HepG2 (cell line): ENCODE measurements around the gene CLASP1. TPM values are rescaled to one million over a fixed set of nuclear protein-coding genes. Genes with fewer than 3 reads are reported as not detected.

Experiments used
- ATAC-seq: fragments of 200-7000 bp; cut with Tn5 transposase; 3 replicates; pipeline ENCODE4 v1.9.1; 2020; ENCODE audit warnings: mild to moderate bottlenecking, moderate library complexity
- BruUV-seq: library from RNA; stranded (reverse); fragments of 400-500 nt; replicated peaks from 2 replicates; lab custom pipeline; 2021; lab: Mats Ljungman, UMichigan
- CTCF ChIA-PET: fragments of 300-600 bp; formaldehyde crosslinking; extraction: SDS; loops from one replicate; lab custom pipeline; 2021; ENCODE audit warnings: low total read pairs, inconsistent platforms, low intra/inter-chr PET ratio; lab: Yijun Ruan, JAX
- POLR2A ChIA-PET: fragments of 350-600 bp; sonication (Branson Sonifier 250); formaldehyde crosslinking; loops from one replicate; lab custom pipeline; 2020; ENCODE audit warnings: antibody characterized with exemption, inconsistent platforms; lab: Yijun Ruan, JAX
- DNase-seq: peaks from one replicate; pipeline ENCODE4 v3.0.0-alpha.2; 2015; ENCODE audit warnings: low spot score
- FAIRE-seq: peaks from 3 replicates; lab custom pipeline; 2011; peaks lifted over from hg19 to GRCh38; lab: Jason Lieb, UNC
- H2AFZ ChIP-seq: one replicate; pipeline ENCODE4 v1.6.1; 2011; ENCODE audit warnings: low read length, inconsistent platforms
- H3K27ac ChIP-seq: fragments of 300-600 bp; 3 replicates; pipeline ENCODE4 v1.8.0; 2011; ENCODE audit warnings: mixed run types, mild to moderate bottlenecking, mixed read lengths, low read length, inconsistent platforms; ENCODE audit not compliant: insufficient read depth; ENCODE audit errors: extremely low read length
- H3K27me3 ChIP-seq, 2 experiments: fragments of 200-600 bp in 1 of 2; 2 replicates in 1 of 2; 3 replicates in 1 of 2; pipeline versions ENCODE4 v1.6.0 to v1.8.0; 2011; ENCODE audit warnings: low read length in 2 of 2, mild to moderate bottlenecking in 2 of 2, moderate library complexity in 2 of 2, inconsistent platforms in 1 of 2; ENCODE audit not compliant: insufficient read depth in 2 of 2, control insufficient read depth in 1 of 2
- H3K36me3 ChIP-seq, 2 experiments: fragments of 200-600 bp in 1 of 2; replicated peaks in 1 of 2; 2 replicates in 1 of 2; 3 replicates in 1 of 2; pipeline versions ENCODE4 v1.5.1 to v1.8.0; 2011; ENCODE audit warnings: low read length in 2 of 2, inconsistent platforms in 1 of 2; ENCODE audit not compliant: insufficient read depth in 2 of 2, control insufficient read depth in 1 of 2
- H3K4me1 ChIP-seq: 2 replicates; pipeline ENCODE4 v1.5.1; 2012; ENCODE audit warnings: low read length, inconsistent platforms; ENCODE audit not compliant: insufficient read depth
- H3K4me2 ChIP-seq: 2 replicates; pipeline ENCODE4 v1.6.0; 2011; ENCODE audit warnings: low read depth, low read length, inconsistent platforms
- H3K4me3 ChIP-seq, 3 experiments: fragments of 200-600 bp in 1 of 3; sonication (generic), shearing (Covaris generic) in 1 of 3; replicated peaks in 1 of 3; 2 replicates each; pipeline ENCODE4 v1.5.1; 2011 to 2016; ENCODE audit warnings: low read length in 3 of 3, inconsistent platforms in 2 of 3, low read depth in 2 of 3, mild to moderate bottlenecking in 2 of 3, control low read depth in 1 of 3, mixed read lengths in 1 of 3; ENCODE audit not compliant: insufficient read depth in 1 of 3
- H3K79me2 ChIP-seq: one replicate; pipeline ENCODE4 v1.6.1; 2011; ENCODE audit warnings: low read length, inconsistent platforms; ENCODE audit not compliant: insufficient read depth
- H3K9ac ChIP-seq: 2 replicates; pipeline ENCODE4 v1.6.0; 2011; ENCODE audit warnings: mild to moderate bottlenecking, low read depth, low read length, inconsistent platforms; ENCODE audit not compliant: insufficient read depth
- H3K9me3 ChIP-seq: 2 replicates; pipeline ENCODE4 v1.5.1; 2012; ENCODE audit warnings: mild to moderate bottlenecking, low read length
- H4K20me1 ChIP-seq: 2 replicates; pipeline ENCODE4 v1.6.0; 2011; ENCODE audit warnings: inconsistent platforms, mild to moderate bottlenecking, low read length, moderate library complexity; ENCODE audit not compliant: insufficient read depth
- ARNT ChIP-seq: fragments of 450-650 bp; IDR thresholded peaks from 2 replicates; pipeline ENCODE4 v1.6.1; 2017
- CEBPB ChIP-seq: IDR thresholded peaks from 2 replicates; pipeline ENCODE4 v1.6.1; 2011; ENCODE audit warnings: low read depth, low read length, improper control_type of control experiment, borderline replicate concordance
- ELK4 ChIP-seq: sonication (generic); formaldehyde crosslinking; IDR thresholded peaks from 2 replicates; pipeline ENCODE4 v1.9.0; 2021; ENCODE audit warnings: missing genetic modification reagents, borderline replicate concordance
- KLF15 ChIP-seq: sonication (generic); formaldehyde crosslinking; IDR thresholded peaks from 2 replicates; pipeline ENCODE4 v1.8.1; 2023; ENCODE audit warnings: borderline replicate concordance, mild to moderate bottlenecking, inconsistent platforms, missing genetic modification reagents, mixed read lengths
- POLR2AphosphoS2 ChIP-seq: IDR thresholded peaks from 2 replicates; pipeline ENCODE4 v1.6.1; 2011; ENCODE audit warnings: low read depth, low read length, improper control_type of control experiment
- ZNF121 ChIP-seq: sonication (generic); formaldehyde crosslinking; IDR thresholded peaks from 2 replicates; pipeline ENCODE4 v1.5.0; 2020; ENCODE audit warnings: mild to moderate bottlenecking, missing genetic modification reagents
- ZNF883 ChIP-seq: sonication (generic); formaldehyde crosslinking; IDR thresholded peaks from 2 replicates; pipeline ENCODE4 v1.5.1; 2020; ENCODE audit warnings: mild to moderate bottlenecking, missing genetic modification reagents; ENCODE audit errors: not compliant biosample characterization
- WGBS: methylation state at CpG from one replicate; pipeline ENCODE4 v1.1.6; 2017; ENCODE audit warnings: low lambda C conversion rate; 5-methylcytosine and 5-hydroxymethylcytosine counted together
- in situ Hi-C: cut with HindIII; loops from 2 replicates; pipeline ENCODE4 v1.10.0; 2017; ENCODE audit warnings: low pct_unique_long_range_greater_than_20kb; ENCODE audit not compliant: extremely low pct_ligation_motif_present
- intact Hi-C: fragments of 100-400 bp; cut with micrococcal nuclease; formaldehyde crosslinking; loops from one replicate; pipeline ENCODE4 v1.10.0; 2022; ENCODE audit not compliant: unreplicated experiment
- polyA plus RNA-seq, 8 experiments: library from polyadenylated mRNA; depleted of rRNA in 3 of 8; stranded (reverse) in 7 of 8; unstranded in 1 of 8; fragments of >200 nt; fragmentation: Illumina TruSeq in 4 of 8; extraction: Trizol in 4 of 8; gene quantifications; 2 replicates each; pipeline versions ENCODE4 v1.2.1 to v1.2.3, GENCODE V29; 2011 to 2016; ENCODE audit warnings: low read depth in 4 of 8, missing spikeins in 1 of 8, mixed read lengths in 1 of 8; ENCODE audit not compliant: insufficient read depth in 1 of 8
- total RNA-seq, 5 experiments: library from RNA; depleted of rRNA; stranded (reverse); fragments of >200 nt; fragmentation: Illumina TruSeq; extraction: Trizol; gene quantifications; 2 replicates each; pipeline ENCODE4 v1.2.3, GENCODE V29; 2016; ENCODE audit warnings: low read depth in 1 of 5

The CLASP1 gene
- total and polyA plus RNA-seq, 2 of the 13 experiments (the other 11 are each of a cell fraction or from before 2014, with no cell fraction given) = 11.7 to 47.9 TPM

- TF ChIP-seq ELK4 (CRISPR knock-in tag) = no peak
- TF ChIP-seq POLR2AphosphoS2 = no peak
- TF ChIP-seq KLF15 = no peak
Observed at GRCh38 chr2:121400201-121400600, 249.1 kb downstream of the CLASP1 start (continued).

GRCh38 chr2:121398853-121399252 is 250.4 kb downstream of the CLASP1 start:
- CTCF ChIA-PET = no interaction called here
- in situ Hi-C loops = no loop called here
- peaks cover 20 to 84% of the 10 kb centered on the region in 2 experiments for H3K36me3 ChIP-seq
- FAIRE-seq = peak; percentile 8
- ATAC-seq = no peak
- no peak overlapping the region for H3K9ac ChIP-seq
- WGBS = 83% methylated on average over 3 of the region's 3 CpGs
- intact Hi-C loops = no loop called here
- no peaks in the 10 kb centered on the region for H3K4me1 ChIP-seq
- no peaks in the 10 kb centered on the region for H3K27me3 ChIP-seq
- no TSS peak for BruUV-seq
- no peak overlapping the region for H3K4me3 ChIP-seq
- H4K20me1 ChIP-seq = no peaks in the 10 kb centered on the region
- H3K79me2 ChIP-seq = no peaks in the 10 kb centered on the region
- no peaks in the 10 kb centered on the region for H3K9me3 ChIP-seq
- H3K4me2 ChIP-seq = no peak overlapping the region
- H3K27ac ChIP-seq = no peak overlapping the region
- POLR2A ChIA-PET = no interaction called here
- no peak for DNase-seq
- no peak overlapping the region for H2AFZ ChIP-seq
- TF ChIP-seq CEBPB = peak; percentile 70; the same call in 1 of the 2 replicates
- TF ChIP-seq ARNT = no peak
- no peak for TF ChIP-seq ZNF883 (CRISPR knock-in tag)
- TF ChIP-seq ZNF121 (CRISPR knock-in tag) = no peak
